ENCODE results near the gene DENND5A. TPM values are rescaled to one million over a fixed set of nuclear protein-coding genes. Genes with fewer than 3 reads are reported as not detected.

DENND5A gene
- total and polyA plus RNA-seq, 2 of the 8 experiments (the other 6 are each of a cell fraction or from before 2014, with no cell fraction given): 65.7 to 139 TPM

- DNase-seq (ENCODE audit: low read depth in 1 of 2, low spot score in 2 of 2) (peak in 1 of 2 experiments; percentile 70), FAIRE-seq (no peak)
- H3K36me3 ChIP-seq (ENCODE audit: control insufficient read depth in 2 of 4, insufficient read depth in 4 of 4, low read length in 3 of 4): no peaks in the 10 kb centered on the region
- no peak overlapping the region for H2AK5ac ChIP-seq (ENCODE audit: low read depth, low read length)
- peak overlapping the region; percentile 48; the same call in 1 of the 2 replicates for H3K18ac ChIP-seq (ENCODE audit: extremely low read depth, low read length)
- WGBS, 2 experiments (ENCODE audit: extremely low coverage in 1 of 2, insufficient coverage in 1 of 2, insufficient read length in 1 of 2, insufficient replicate concordance in 2 of 2, low coverage in 1 of 2, low lambda C conversion rate in 2 of 2, missing lambda C conversion rate in 1 of 2): 3% methylated on average over 43 of the region's 76 CpGs; no CpG with 5 or more reads in 1 of the 2 experiments
- peak overlapping the region; percentile 91 for H4K8ac ChIP-seq (ENCODE audit: extremely low read depth, insufficient read depth, low read length)
- ChIA-PET CTCF (ENCODE audit: partially characterized antibody) (interaction anchor here (1.1 to 3.1 kb wide), 2 partner anchors 13 to 51 kb away, joined by 3 to 16 read pairs; no protein-coding TSS in a partner anchor), POLR2A (ENCODE audit: partially characterized antibody) (interaction anchor here (0.7 to 4.0 kb wide), 21 partner anchors 10 to 195 kb away, joined by 3 to 22 read pairs (median 4); partner anchors contain the start of genes IPO7 and ZNF143)
- H3K27ac ChIP-seq (ENCODE audit: low read depth, low read length): no peak overlapping the region; the same call in 1 of the 2 replicates
- H3K4me2 ChIP-seq (ENCODE audit: insufficient read depth in 1 of 2, low read depth in 2 of 2, low read length in 2 of 2): peak overlapping the region; percentile 73 to 98
- no peak overlapping the region for H2BK120ac ChIP-seq (replicated peaks; ENCODE audit: low read depth, low read length)
- no peak overlapping the region for H4K5ac ChIP-seq (ENCODE audit: insufficient read length, low read depth, low read length)
- no peak overlapping the region for H2BK12ac ChIP-seq (ENCODE audit: low read depth, low read length)
- H4K91ac ChIP-seq (replicated peaks; ENCODE audit: insufficient read length, low read length): no peak overlapping the region
- no peak overlapping the region for H3K23ac ChIP-seq (ENCODE audit: insufficient read length)
- H3K4me1 ChIP-seq (replicated peaks in 1 of 4; ENCODE audit: control insufficient read depth in 3 of 4, insufficient read depth in 4 of 4, low read length in 3 of 4): peaks cover 2 to 4% (median 3%) of the 10 kb centered on the region in 4 experiments; a peak in 3 of 7 replicates
- peaks cover 16% of the 10 kb centered on the region for H3K23me2 ChIP-seq (ENCODE audit: low read depth, low read length)
- H3K9me3 ChIP-seq (ENCODE audit: insufficient read depth in 2 of 2, low read depth in 1 of 2, low read length in 1 of 2): no peaks in the 10 kb centered on the region
- H2AFZ ChIP-seq (ENCODE audit: low read length): no peak overlapping the region
- peak overlapping the region; percentile 24; the same call in 1 of the 2 replicates for H2BK5ac ChIP-seq (ENCODE audit: low read depth, low read length)
- H3K56ac ChIP-seq (replicated peaks; ENCODE audit: insufficient read length, low read depth, low read length): no peak overlapping the region
- peaks cover 4 to 6% of the 10 kb centered on the region in 2 experiments for H4K20me1 ChIP-seq (replicated peaks in 1 of 2; ENCODE audit: control insufficient read depth in 1 of 2, insufficient read depth in 2 of 2, low read length in 2 of 2)
- no peak overlapping the region for H2BK20ac ChIP-seq (ENCODE audit: low read length)
- no peak overlapping the region for H3K4ac ChIP-seq (replicated peaks; ENCODE audit: insufficient read length, low read depth, low read length)
- H2BK15ac ChIP-seq (ENCODE audit: low read length): no peak overlapping the region
- H3K4me3 ChIP-seq (ENCODE audit: extremely low read depth in 1 of 4, insufficient read depth in 2 of 4, low read depth in 3 of 4, low read length in 4 of 4): peak overlapping the region; percentile 79 to 96 (median 88)
- peaks cover 3% of the 10 kb centered on the region; the same call in 1 of the 2 replicates for H3K79me1 ChIP-seq (ENCODE audit: low read depth, low read length)
- H3K9ac ChIP-seq (replicated peaks in 1 of 4; ENCODE audit: extremely low read depth in 1 of 4, low read depth in 3 of 4, low read length in 3 of 4): peak overlapping the region; percentile 82 to 93 (median 90)
- peak overlapping the region; percentile 92 for H3K14ac ChIP-seq (ENCODE audit: insufficient read length)
- H3K27me3 ChIP-seq (replicated peaks in 1 of 4; ENCODE audit: control insufficient read depth in 3 of 4, extremely low read depth in 1 of 4, insufficient read depth in 3 of 4, low read length in 3 of 4): no peaks in the 10 kb centered on the region
- peaks cover 13 to 48% of the 10 kb centered on the region in 2 experiments for H3K79me2 ChIP-seq (ENCODE audit: control insufficient read depth in 1 of 2, insufficient read depth in 2 of 2, low read length in 2 of 2)
- no peak for TF ChIP-seq RAD21 (IDR thresholded peaks at IDR 0.05 in 1 of 2, conservative IDR thresholded peaks at IDR 0.05 in 1 of 2; ENCODE audit: low read depth in 2 of 2, low read length in 2 of 2)
- TF ChIP-seq TEAD4 (IDR thresholded peaks at IDR 0.05; ENCODE audit: low read depth, low read length): no peak
- no peak for TF ChIP-seq TAF7 (optimal IDR thresholded peaks at IDR 0.05; ENCODE audit: borderline replicate concordance, low read depth, low read length)
- TF ChIP-seq POLR2AphosphoS5 (IDR thresholded peaks at IDR 0.05; ENCODE audit: low read depth, low read length): no peak
- no peak for TF ChIP-seq BACH1 (IDR thresholded peaks at IDR 0.05; ENCODE audit: low read length)
- TF ChIP-seq SIRT6 (IDR thresholded peaks at IDR 0.05; ENCODE audit: low read length): no peak
- no peak for TF ChIP-seq SAP30 (IDR thresholded peaks at IDR 0.05; ENCODE audit: insufficient read depth, insufficient replicate concordance, low read length)
- no peak for TF ChIP-seq ATF2 (IDR thresholded peaks at IDR 0.05; ENCODE audit: low read length)
- no peak for TF ChIP-seq BCL11A (IDR thresholded peaks at IDR 0.05; ENCODE audit: low read depth in 2 of 2, low read length in 2 of 2)
These were observed 587 bp downstream of the DENND5A start for GRCh38 chr11:9264316-9265210.

Measured in H1 (cell line).